ENCODE measurements around the gene GRAP2.

Gene GRAP2

GRCh38 chr22:39923696-39924095, 22.8 kb downstream of the GRAP2 start:
- DNase-seq (ENCODE audit: low read depth in 1 of 2, low spot score in 1 of 2) = no peak

GRCh38 chr22:39924286-39924685, 23.4 kb downstream of the GRAP2 start:
- no peak for DNase-seq (ENCODE audit: low read depth in 1 of 2, low spot score in 1 of 2)

- DNase-seq (ENCODE audit: low read depth in 1 of 2, low spot score in 1 of 2) = no peak
Observed at GRCh38 chr22:39925273-39925672, 24.4 kb downstream of the GRAP2 start.

- no peak for DNase-seq (ENCODE audit: low read depth in 1 of 2, low spot score in 1 of 2)
Observed at GRCh38 chr22:39925909-39926679, 25.2 kb downstream of the GRAP2 start.

- DNase-seq (ENCODE audit: low read depth in 1 of 2, low spot score in 1 of 2) = no peak
Observed at GRCh38 chr22:39926753-39927152, 25.9 kb downstream of the GRAP2 start.

- DNase-seq (ENCODE audit: low read depth in 1 of 2, low spot score in 1 of 2) = no peak
Observed at GRCh38 chr22:39927544-39927943, 26.7 kb downstream of the GRAP2 start.

- DNase-seq (ENCODE audit: low read depth in 1 of 2, low spot score in 1 of 2) = no peak
Observed at GRCh38 chr22:39928536-39929520, 27.9 kb downstream of the GRAP2 start.

GRCh38 chr22:39931251-39931650, 30.4 kb downstream of the GRAP2 start:
- DNase-seq (ENCODE audit: low read depth in 1 of 2, low spot score in 1 of 2) = no peak

GRCh38 chr22:39932166-39932565, 31.3 kb downstream of the GRAP2 start:
- no peak for DNase-seq (ENCODE audit: low read depth in 1 of 2, low spot score in 1 of 2)

GRCh38 chr22:39932918-39933649, 32.2 kb downstream of the GRAP2 start:
- DNase-seq (ENCODE audit: low read depth in 1 of 2, low spot score in 1 of 2) = no peak

- DNase-seq (ENCODE audit: low read depth in 1 of 2, low spot score in 1 of 2) = no peak
Observed at GRCh38 chr22:39933741-39934140, 32.9 kb downstream of the GRAP2 start.

- DNase-seq (ENCODE audit: low read depth in 1 of 2, low spot score in 1 of 2) = no peak
Observed at GRCh38 chr22:39935116-39935515, 34.2 kb downstream of the GRAP2 start.

- DNase-seq (ENCODE audit: low read depth in 1 of 2, low spot score in 1 of 2) = no peak
Observed at GRCh38 chr22:39935612-39936011, 34.7 kb downstream of the GRAP2 start.

GRCh38 chr22:39936523-39937145, 35.8 kb downstream of the GRAP2 start:
- DNase-seq (ENCODE audit: low read depth in 1 of 2, low spot score in 1 of 2) = no peak

- DNase-seq (ENCODE audit: low read depth in 1 of 2, low spot score in 1 of 2) = no peak
Observed at GRCh38 chr22:39937906-39938305, 37.0 kb downstream of the GRAP2 start.

- DNase-seq (ENCODE audit: low read depth in 1 of 2, low spot score in 1 of 2) = no peak
Observed at GRCh38 chr22:39938509-39939111, 37.7 kb downstream of the GRAP2 start.

GRCh38 chr22:39939830-39940229, 38.9 kb downstream of the GRAP2 start:
- no peak for DNase-seq (ENCODE audit: low read depth in 1 of 2, low spot score in 1 of 2)

GRCh38 chr22:39940757-39941305, 39.9 kb downstream of the GRAP2 start:
- no peak for DNase-seq (ENCODE audit: low read depth in 1 of 2, low spot score in 1 of 2)

GRCh38 chr22:39941601-39942000, 40.7 kb downstream of the GRAP2 start:
- DNase-seq (ENCODE audit: low read depth in 1 of 2, low spot score in 1 of 2) = no peak

All from activated CD4-positive, alpha-beta T cell treated with anti-CD3 and anti-CD28 coated beads, Interleukin-2, amount 50 U/mL, for 24 hours (primary cell).